Astrocyte (in vitro differentiated cells and primary cell): ENCODE results near the gene SLC12A6. TPM values are rescaled to one million over a fixed set of nuclear protein-coding genes. Genes with fewer than 3 reads are reported as not detected.
A peak's percentile ranks its signal among the peaks of the same experiment; 100 is the strongest.

Source experiments
- DNase-seq: peaks from one replicate; pipeline ENCODE4 v3.0.0-alpha.2; 2010; ENCODE audit warnings: low read depth
- FAIRE-seq: peaks from 2 replicates; lab custom pipeline; 2011; peaks lifted over from hg19 to GRCh38; lab: Jason Lieb, UNC
- H2AFZ ChIP-seq: 2 replicates; pipeline ENCODE4 v1.6.0; 2012; ENCODE audit warnings: low read depth, low read length, inconsistent platforms
- H3K27ac ChIP-seq: 2 replicates; pipeline ENCODE4 v1.5.1; 2011; ENCODE audit warnings: low read depth, low read length, inconsistent platforms
- H3K27me3 ChIP-seq: 2 replicates; pipeline ENCODE4 v1.6.0; 2011; ENCODE audit warnings: low read length, inconsistent platforms; ENCODE audit not compliant: insufficient read depth
- H3K36me3 ChIP-seq: 2 replicates; pipeline ENCODE4 v1.5.1; 2011; ENCODE audit warnings: low read length, inconsistent platforms; ENCODE audit not compliant: insufficient read depth
- H3K4me1 ChIP-seq: 2 replicates; pipeline ENCODE4 v1.5.1; 2011; ENCODE audit warnings: low read length, inconsistent platforms; ENCODE audit not compliant: insufficient read depth
- H3K4me2 ChIP-seq: 2 replicates; pipeline ENCODE4 v1.6.0; 2012; ENCODE audit warnings: low read length, inconsistent platforms
- H3K4me3 ChIP-seq: 2 replicates; pipeline ENCODE4 v1.5.1; 2011; ENCODE audit warnings: low read depth, mild to moderate bottlenecking, low read length, inconsistent platforms; ENCODE audit not compliant: insufficient read depth
- H3K79me2 ChIP-seq: 2 replicates; pipeline ENCODE4 v1.6.0; 2012; ENCODE audit warnings: mild to moderate bottlenecking, low read length, inconsistent platforms; ENCODE audit not compliant: insufficient read depth
- H3K9ac ChIP-seq: 2 replicates; pipeline ENCODE4 v1.6.0; 2012; ENCODE audit warnings: mild to moderate bottlenecking, low read length, inconsistent platforms
- H3K9me3 ChIP-seq: 2 replicates; pipeline ENCODE4 v1.5.1; 2012; ENCODE audit warnings: low read depth, mild to moderate bottlenecking, low read length, inconsistent platforms; ENCODE audit not compliant: insufficient read depth
- H4K20me1 ChIP-seq: 2 replicates; pipeline ENCODE4 v1.6.0; 2012; ENCODE audit warnings: low read length, inconsistent platforms; ENCODE audit not compliant: insufficient read depth
- H3K27ac Mint-ChIP-seq: one replicate; pipeline ENCODE4 v1.8.0; 2021; ENCODE audit warnings: mild to moderate bottlenecking, mixed read lengths; ENCODE audit not compliant: unreplicated experiment
- H3K27me3 Mint-ChIP-seq: one replicate; pipeline ENCODE4 v1.8.0; 2021; ENCODE audit warnings: low read depth, mixed read lengths; ENCODE audit not compliant: unreplicated experiment
- H3K36me3 Mint-ChIP-seq: one replicate; pipeline ENCODE4 v1.8.0; 2021; ENCODE audit warnings: low read depth, mixed read lengths; ENCODE audit not compliant: unreplicated experiment
- H3K4me1 Mint-ChIP-seq: one replicate; pipeline ENCODE4 v1.8.0; 2021; ENCODE audit warnings: low read depth, mixed read lengths; ENCODE audit not compliant: unreplicated experiment
- H3K4me3 Mint-ChIP-seq: one replicate; pipeline ENCODE4 v1.8.0; 2021; ENCODE audit warnings: mild to moderate bottlenecking, moderate library complexity, mixed read lengths; ENCODE audit not compliant: unreplicated experiment
- H3K9me3 Mint-ChIP-seq: one replicate; pipeline ENCODE4 v1.8.0; 2021; ENCODE audit warnings: mild to moderate bottlenecking, mixed read lengths; ENCODE audit not compliant: unreplicated experiment
- CTCF ChIP-seq: IDR thresholded peaks from 2 replicates; pipeline ENCODE4 v1.5.1; 2011; ENCODE audit warnings: low read depth, mild to moderate bottlenecking, inconsistent platforms, low read length, moderate library complexity; ENCODE audit not compliant: insufficient read depth
- EZH2 ChIP-seq: IDR thresholded peaks from 2 replicates; pipeline ENCODE4 v1.6.1; 2012; ENCODE audit warnings: mild to moderate bottlenecking, low read length, inconsistent platforms; ENCODE audit not compliant: insufficient read depth
- total RNA-seq: library from RNA; stranded (reverse); gene quantifications from 2 replicates; pipeline ENCODE4 v1.2.1, GENCODE V29; 2021

The SLC12A6 gene
- total RNA-seq, 1 donor from 2014 or later, result 15.8 TPM

- Histone ChIP-seq H3K27me3 (no peaks in the 10 kb centered on the region), H3K4me2 (peak overlapping the region; percentile 12), H3K36me3 (peaks cover 21% of the 10 kb centered on the region), H4K20me1 (no peaks in the 10 kb centered on the region), H2AFZ (no peak overlapping the region), H3K9ac (no peak overlapping the region), H3K4me3 (no peak overlapping the region), H3K27ac (no peak overlapping the region), H3K9me3 (no peaks in the 10 kb centered on the region), H3K4me1 (peaks cover 16% of the 10 kb centered on the region), H3K79me2 (peaks cover 31% of the 10 kb centered on the region)
- no peak overlapping the region for H3K27ac Mint-ChIP-seq
- no peaks in the 10 kb centered on the region for H3K9me3 Mint-ChIP-seq
- DNase-seq (no peak), FAIRE-seq (no peak)
- peaks cover 6% of the 10 kb centered on the region for H3K4me1 Mint-ChIP-seq
- H3K36me3 Mint-ChIP-seq, result peaks cover 12% of the 10 kb centered on the region
- no peak overlapping the region for H3K4me3 Mint-ChIP-seq
- no peaks in the 10 kb centered on the region for H3K27me3 Mint-ChIP-seq
- TF ChIP-seq EZH2 (no peak), CTCF (no peak)
These were observed 2.4 kb upstream of the SLC12A6 start for GRCh38 chr15:34339946-34340345.

- Mint-ChIP-seq H3K27ac (no peak overlapping the region), H3K27me3 (no peaks in the 10 kb centered on the region), H3K36me3 (peaks cover 12% of the 10 kb centered on the region), H3K4me3 (peak overlapping the region; percentile 82), H3K4me1 (peaks cover 9% of the 10 kb centered on the region), H3K9me3 (no peaks in the 10 kb centered on the region)
- Histone ChIP-seq H2AFZ (no peak overlapping the region), H3K79me2 (peaks cover 31% of the 10 kb centered on the region), H3K9ac (peak overlapping the region; percentile 88), H3K27ac (peak overlapping the region; percentile 59), H3K4me3 (peak overlapping the region; percentile 77), H3K36me3 (peaks cover 21% of the 10 kb centered on the region), H3K9me3 (no peaks in the 10 kb centered on the region), H3K27me3 (no peaks in the 10 kb centered on the region), H3K4me2 (peak overlapping the region; percentile 96), H4K20me1 (no peaks in the 10 kb centered on the region), H3K4me1 (peaks cover 16% of the 10 kb centered on the region)
- no peak for TF ChIP-seq EZH2
- TF ChIP-seq CTCF, result no peak
- FAIRE-seq (no peak), DNase-seq (no peak)
These were observed 766 bp upstream of the SLC12A6 start for GRCh38 chr15:34338347-34338746.

- Histone ChIP-seq H3K36me3 (peaks cover 21% of the 10 kb centered on the region), H2AFZ (peak overlapping the region; percentile 93), H3K4me3 (peak overlapping the region; percentile 77), H3K27me3 (no peaks in the 10 kb centered on the region), H3K27ac (peak overlapping the region; percentile 78), H3K4me2 (peak overlapping the region; percentile 96), H3K79me2 (peaks cover 24% of the 10 kb centered on the region), H3K4me1 (peaks cover 16% of the 10 kb centered on the region), H3K9me3 (no peaks in the 10 kb centered on the region), H3K9ac (peak overlapping the region; percentile 88), H4K20me1 (no peaks in the 10 kb centered on the region)
- Mint-ChIP-seq H3K27ac (peak overlapping the region; percentile 89), H3K4me3 (peak overlapping the region; percentile 92), H3K27me3 (no peaks in the 10 kb centered on the region), H3K9me3 (no peaks in the 10 kb centered on the region), H3K4me1 (peaks cover 10% of the 10 kb centered on the region), H3K36me3 (peaks cover 12% of the 10 kb centered on the region)
- FAIRE-seq (no peak), DNase-seq (no peak)
- TF ChIP-seq EZH2, result no peak
- no peak for TF ChIP-seq CTCF
These were observed 507 bp downstream of the SLC12A6 start for GRCh38 chr15:34336991-34337556.
